ENCODE data around the gene C18orf32. TPM values are rescaled to one million over a fixed set of nuclear protein-coding genes. Genes with fewer than 3 reads are reported as not detected.

C18orf32 gene
- 74.0 and 77.9 TPM in 2 replicates for total RNA-seq
- 86.1 and 105 TPM in 2 replicates for polyA plus RNA-seq

DNA sequence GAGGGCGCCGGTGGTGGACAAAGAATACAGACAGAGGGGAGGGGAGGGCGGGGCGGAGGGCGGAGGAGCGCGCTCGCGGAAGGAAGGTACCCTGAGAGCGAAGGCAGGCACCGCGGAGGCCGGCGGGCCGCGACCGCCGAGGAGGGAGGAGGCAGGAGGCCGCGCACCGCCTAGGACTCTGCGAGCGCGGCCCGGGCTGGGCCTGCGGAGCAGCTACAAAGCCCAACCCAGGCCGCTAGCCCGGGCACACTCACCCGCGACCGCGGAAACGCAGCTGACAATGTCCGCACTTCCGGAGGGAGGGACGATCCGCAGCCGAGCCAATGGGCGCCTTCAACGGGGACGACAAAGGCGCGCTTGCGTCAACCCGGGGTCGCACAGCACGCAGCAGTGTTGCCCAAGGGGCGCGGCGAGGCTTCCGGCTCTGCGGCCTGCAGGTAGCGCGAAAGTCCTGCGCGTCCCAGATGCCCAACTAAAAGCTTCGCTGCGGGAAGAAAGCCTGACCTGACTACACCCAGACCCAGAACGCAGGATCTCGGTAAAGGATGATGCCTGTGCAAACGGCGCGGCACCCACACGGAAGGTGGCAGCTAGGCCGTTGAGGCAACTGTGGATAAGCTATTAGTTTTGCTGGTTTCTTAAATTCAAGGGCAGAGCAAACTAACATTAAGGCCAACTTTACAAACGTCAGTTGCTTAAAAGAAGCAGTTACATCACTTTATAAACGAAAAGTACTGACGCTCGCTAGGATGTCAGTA, at the start of gene C18orf32:
Gene C18orf32 (minus strand): TSS at position 282 of the 758 bp plus-strand sequence. CDS start 3,486 bp downstream, outside the sequence.
- H3K27me3 ChIP-seq: no peaks in the 10 kb centered on the region
- H3K36me3 ChIP-seq (replicated peaks; ENCODE audit: insufficient read depth, low read depth): peaks cover 7% of the 10 kb centered on the region
- DNase-seq (ENCODE audit: low spot score): peak; percentile 95
- H3K9me3 ChIP-seq (ENCODE audit: low read depth): no peaks in the 10 kb centered on the region
- peak within 1 kb of the TSS; percentile 81 for H3K4me2 ChIP-seq
- peaks cover 64% of the 10 kb centered on the region for H3K79me2 ChIP-seq
- H3K27ac ChIP-seq: peak within 1 kb of the TSS; percentile 93
- H3K4me1 ChIP-seq (ENCODE audit: insufficient read depth): peaks cover 27% of the 10 kb centered on the region
- TF ChIP-seq EZH2phosphoT487 (IDR thresholded peaks at IDR 0.05; ENCODE audit: low read depth, severe bottlenecking, unreplicated experiment): no peak
- TF ChIP-seq, protein P1, sequence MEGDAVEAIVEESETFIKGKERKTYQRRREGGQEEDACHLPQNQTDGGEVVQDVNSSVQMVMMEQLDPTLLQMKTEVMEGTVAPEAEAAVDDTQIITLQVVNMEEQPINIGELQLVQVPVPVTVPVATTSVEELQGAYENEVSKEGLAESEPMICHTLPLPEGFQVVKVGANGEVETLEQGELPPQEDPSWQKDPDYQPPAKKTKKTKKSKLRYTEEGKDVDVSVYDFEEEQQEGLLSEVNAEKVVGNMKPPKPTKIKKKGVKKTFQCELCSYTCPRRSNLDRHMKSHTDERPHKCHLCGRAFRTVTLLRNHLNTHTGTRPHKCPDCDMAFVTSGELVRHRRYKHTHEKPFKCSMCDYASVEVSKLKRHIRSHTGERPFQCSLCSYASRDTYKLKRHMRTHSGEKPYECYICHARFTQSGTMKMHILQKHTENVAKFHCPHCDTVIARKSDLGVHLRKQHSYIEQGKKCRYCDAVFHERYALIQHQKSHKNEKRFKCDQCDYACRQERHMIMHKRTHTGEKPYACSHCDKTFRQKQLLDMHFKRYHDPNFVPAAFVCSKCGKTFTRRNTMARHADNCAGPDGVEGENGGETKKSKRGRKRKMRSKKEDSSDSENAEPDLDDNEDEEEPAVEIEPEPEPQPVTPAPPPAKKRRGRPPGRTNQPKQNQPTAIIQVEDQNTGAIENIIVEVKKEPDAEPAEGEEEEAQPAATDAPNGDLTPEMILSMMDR (IDR thresholded peaks at IDR 0.05; ENCODE audit: poor library complexity): no peak
- TF ChIP-seq EZH2 (IDR thresholded peaks at IDR 0.05; ENCODE audit: borderline replicate concordance): no peak
- 5% methylated on average over 61 of the region's 69 CpGs for WGBS (ENCODE audit: low lambda C conversion rate, missing lambda C conversion rate)
- peak within 1 kb of the TSS; percentile 42 for H2AFZ ChIP-seq
- peaks cover 12% of the 10 kb centered on the region for H4K20me1 ChIP-seq (ENCODE audit: insufficient read depth, poor library complexity, severe bottlenecking)
- no peaks in the 10 kb centered on the region for H3K9me2 ChIP-seq (replicated peaks; ENCODE audit: insufficient read depth)
- H3K4me3 ChIP-seq: peak within 1 kb of the TSS; percentile 61

DNA sequence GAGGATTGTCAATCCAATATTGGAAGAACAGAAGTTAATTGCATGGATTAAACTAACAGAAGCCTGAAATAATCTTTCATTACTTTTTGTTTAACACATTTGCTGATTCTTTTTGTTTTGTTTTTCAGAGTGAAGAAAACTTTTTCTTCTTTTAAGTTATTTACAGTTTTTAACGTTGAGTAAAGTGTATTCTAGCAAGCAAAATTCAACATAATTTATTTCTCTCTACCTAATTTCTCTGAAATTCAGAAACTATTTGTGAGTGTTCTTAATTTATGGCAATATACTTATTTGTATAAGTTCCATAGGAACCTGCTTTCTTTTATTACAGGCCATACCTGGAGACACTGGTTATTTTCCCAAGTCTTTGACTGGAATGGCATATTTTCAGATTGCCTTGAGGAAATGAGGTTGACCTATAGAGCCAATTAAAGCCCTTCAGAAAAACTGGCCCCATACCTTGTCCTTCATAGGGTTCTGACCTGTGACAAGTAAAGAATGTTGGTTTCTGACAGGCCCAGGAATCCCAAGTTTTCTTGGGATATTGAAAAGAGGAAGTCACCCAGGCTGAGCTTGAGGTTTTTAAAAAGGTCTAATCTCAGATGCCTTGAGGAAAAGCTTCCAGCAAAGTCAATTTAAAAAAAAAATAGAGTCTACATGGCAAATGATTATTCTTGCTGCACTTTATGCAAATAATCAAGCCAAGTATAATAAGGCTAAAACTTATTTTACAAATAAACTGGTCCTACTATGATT, 48.0 kb upstream of the C18orf32 start:
- peaks cover 8% of the 10 kb centered on the region for H3K9me3 ChIP-seq (ENCODE audit: low read depth)
- peaks cover 3% of the 10 kb centered on the region for H3K4me1 ChIP-seq (ENCODE audit: insufficient read depth)
- 92% methylated on average over 1 of the region's 1 CpG for WGBS (ENCODE audit: low lambda C conversion rate, missing lambda C conversion rate)
- no peaks in the 10 kb centered on the region for H3K79me2 ChIP-seq
- H3K4me3 ChIP-seq: no peak overlapping the region
- no peaks in the 10 kb centered on the region for H4K20me1 ChIP-seq (ENCODE audit: insufficient read depth, poor library complexity, severe bottlenecking)
- no peaks in the 10 kb centered on the region for H3K36me3 ChIP-seq (replicated peaks; ENCODE audit: insufficient read depth, low read depth)
- no peak overlapping the region for H3K27ac ChIP-seq
- H3K9me2 ChIP-seq (replicated peaks; ENCODE audit: insufficient read depth): no peaks in the 10 kb centered on the region
- H3K4me2 ChIP-seq: no peak overlapping the region
- H3K27me3 ChIP-seq: no peaks in the 10 kb centered on the region
- TF ChIP-seq EZH2 (IDR thresholded peaks at IDR 0.05; ENCODE audit: borderline replicate concordance): no peak
- TF ChIP-seq EZH2phosphoT487 (IDR thresholded peaks at IDR 0.05; ENCODE audit: low read depth, severe bottlenecking, unreplicated experiment): no peak
- TF ChIP-seq, protein P1 (IDR thresholded peaks at IDR 0.05; ENCODE audit: poor library complexity): no peak
- H2AFZ ChIP-seq: no peak overlapping the region
- DNase-seq (ENCODE audit: low spot score): no peak

DNA sequence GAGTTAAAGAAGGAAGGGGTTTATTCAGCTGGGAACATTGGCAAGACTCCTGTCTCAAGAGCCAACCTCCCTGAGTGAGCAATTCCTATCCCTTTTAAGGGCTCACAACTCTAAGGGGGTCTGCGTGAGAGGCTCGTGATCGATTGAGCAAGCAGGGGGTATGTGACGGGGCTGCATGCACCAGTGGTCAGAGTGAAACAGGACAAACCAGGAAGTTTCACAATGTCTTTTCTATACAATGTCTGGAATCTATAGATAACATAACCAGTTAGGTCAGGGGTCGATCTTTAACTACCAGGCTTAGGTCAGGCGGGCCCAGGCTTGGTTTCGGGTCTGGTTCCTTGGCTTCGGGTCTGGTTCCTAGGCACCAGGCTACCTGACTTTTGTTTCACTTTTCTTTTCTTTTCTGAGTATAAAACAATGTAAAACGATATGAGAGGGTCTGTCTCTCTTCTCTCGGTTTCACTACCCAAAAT, 44.7 kb upstream of the C18orf32 start:
- Histone ChIP-seq H3K4me2 (no peak overlapping the region), H3K27ac (no peak overlapping the region), H4K20me1 (ENCODE audit: insufficient read depth, poor library complexity, severe bottlenecking) (no peaks in the 10 kb centered on the region), H3K4me1 (ENCODE audit: insufficient read depth) (peaks cover 13% of the 10 kb centered on the region), H3K79me2 (no peaks in the 10 kb centered on the region), H3K9me2 (replicated peaks; ENCODE audit: insufficient read depth) (no peaks in the 10 kb centered on the region), H3K9me3 (ENCODE audit: low read depth) (peaks cover 8% of the 10 kb centered on the region), H3K4me3 (no peak overlapping the region), H2AFZ (no peak overlapping the region), H3K27me3 (no peaks in the 10 kb centered on the region), H3K36me3 (replicated peaks; ENCODE audit: insufficient read depth, low read depth) (no peaks in the 10 kb centered on the region)
- TF ChIP-seq EZH2 (IDR thresholded peaks at IDR 0.05; ENCODE audit: borderline replicate concordance) (no peak), EZH2phosphoT487 (IDR thresholded peaks at IDR 0.05; ENCODE audit: low read depth, severe bottlenecking, unreplicated experiment) (no peak)
- TF ChIP-seq, protein P1 (IDR thresholded peaks at IDR 0.05; ENCODE audit: poor library complexity): no peak
- no peak for DNase-seq (ENCODE audit: low spot score)
- 73% methylated on average over 10 of the region's 10 CpGs for whole genome bisulfite sequencing (ENCODE audit: low lambda C conversion rate, missing lambda C conversion rate)
